Neutrophil (primary cell): ENCODE results near the gene CD99L2.

Experiments
- H3K27ac ChIP-seq: fragments of 200-600 bp; sonication (generic); 2 replicates; pipeline ENCODE4 v1.5.1; 2016; ENCODE audit warnings: mild to moderate bottlenecking, moderate library complexity
- H3K27me3 ChIP-seq: fragments of 200-600 bp; sonication (generic); 2 replicates; pipeline ENCODE4 v1.6.0; 2016; ENCODE audit warnings: mild to moderate bottlenecking
- H3K36me3 ChIP-seq: fragments of 200-600 bp; sonication (generic); 2 replicates; pipeline ENCODE4 v1.5.1; 2017
- H3K4me1 ChIP-seq, 2 experiments: fragments of 200-600 bp in 1 of 2; sonication (generic) in 1 of 2; 1 replicate in 1 of 2; 2 replicates in 1 of 2; pipeline versions ENCODE4 v1.5.1 to v1.6.1; 2013 to 2016; ENCODE audit warnings: low read depth in 1 of 2, low read length in 1 of 2, mild to moderate bottlenecking in 1 of 2, moderate library complexity in 1 of 2; ENCODE audit not compliant: control insufficient read depth in 1 of 2, insufficient read depth in 1 of 2
- H3K4me3 ChIP-seq, 2 experiments: fragments of 200-600 bp in 1 of 2; sonication (generic) in 1 of 2; 1 replicate in 1 of 2; 2 replicates in 1 of 2; pipeline ENCODE4 v1.5.1; 2013 to 2016; ENCODE audit warnings: low read depth in 1 of 2, low read length in 1 of 2, mild to moderate bottlenecking in 1 of 2, moderate library complexity in 1 of 2
- H3K9me3 ChIP-seq: fragments of 200-600 bp; sonication (generic); 2 replicates; pipeline ENCODE4 v1.5.1; 2016
- CTCF ChIP-seq: fragments of 200-600 bp; sonication (generic); IDR thresholded peaks from 2 replicates; pipeline ENCODE4 v1.5.1; 2016; ENCODE audit warnings: antibody characterized with exemption

Gene CD99L2

GRCh38 chrX:150813922-150814321 lies 84.5 kb downstream of the CD99L2 start:
- no peak for TF ChIP-seq CTCF
- Histone ChIP-seq H3K4me1 (no peaks in the 10 kb centered on the region), H3K4me3 (no peak overlapping the region), H3K27me3 (no peaks in the 10 kb centered on the region), H3K27ac (no peak overlapping the region), H3K36me3 (no peaks in the 10 kb centered on the region), H3K9me3 (no peaks in the 10 kb centered on the region)

DNA sequence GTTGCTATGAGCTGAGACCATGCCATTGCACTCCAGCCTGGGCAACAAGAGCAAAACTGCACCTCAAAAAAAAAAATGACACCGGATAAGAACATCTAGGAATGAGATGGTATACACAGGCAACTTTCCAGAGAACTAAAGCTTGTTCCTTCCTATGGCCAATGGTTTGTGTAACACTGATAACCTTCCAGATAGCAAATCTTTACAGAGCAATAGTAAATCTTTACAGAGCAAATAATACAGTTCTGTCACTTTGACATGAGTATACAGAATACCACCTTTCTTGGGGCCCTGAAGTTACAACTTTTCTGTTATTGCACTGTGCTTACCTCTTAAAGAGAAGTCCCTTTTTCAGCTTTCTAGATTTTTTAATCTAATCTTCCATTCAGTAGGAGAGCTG lies 91.6 kb downstream of the CD99L2 start:
- TF ChIP-seq CTCF = no peak
- Histone ChIP-seq H3K9me3 (no peaks in the 10 kb centered on the region), H3K4me3 (no peak overlapping the region), H3K27me3 (no peaks in the 10 kb centered on the region), H3K36me3 (no peaks in the 10 kb centered on the region), H3K4me1 (no peaks in the 10 kb centered on the region), H3K27ac (no peak overlapping the region)

GRCh38 chrX:150805736-150806135 lies 92.7 kb downstream of the CD99L2 start:
- H3K4me3 ChIP-seq = no peak overlapping the region
- no peaks in the 10 kb centered on the region for H3K36me3 ChIP-seq
- no peaks in the 10 kb centered on the region for H3K4me1 ChIP-seq
- no peaks in the 10 kb centered on the region for H3K27me3 ChIP-seq
- H3K9me3 ChIP-seq = no peaks in the 10 kb centered on the region
- no peak for TF ChIP-seq CTCF
- no peak overlapping the region for H3K27ac ChIP-seq

DNA sequence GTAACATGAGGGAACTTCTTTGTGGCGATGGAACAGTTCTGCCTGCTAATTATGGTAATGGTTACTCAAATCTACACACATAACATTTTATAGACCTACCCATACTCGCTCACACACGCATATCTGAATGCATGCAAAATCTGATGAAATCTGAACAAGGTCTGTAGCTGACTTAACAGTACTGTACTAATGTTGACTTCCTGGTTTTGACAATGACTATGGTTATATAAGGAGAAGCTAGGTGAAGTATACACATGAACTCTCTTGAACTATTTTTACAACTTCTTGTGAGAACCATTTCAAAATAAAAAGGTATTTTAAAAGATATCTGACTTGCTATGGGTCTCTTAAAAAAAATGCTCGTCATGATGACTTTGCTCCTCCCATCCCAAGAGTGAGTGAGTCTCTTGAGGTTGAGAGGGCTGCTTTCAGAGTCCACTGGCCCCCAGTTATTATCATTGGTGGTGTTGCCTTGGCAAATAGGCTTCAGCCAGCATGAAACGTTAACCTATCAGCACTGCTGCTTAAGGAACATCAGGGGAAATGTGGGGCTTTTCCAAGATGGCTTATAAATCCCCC lies 105.4 kb downstream of the CD99L2 start:
- Histone ChIP-seq H3K4me1 (no peaks in the 10 kb centered on the region), H3K27me3 (no peaks in the 10 kb centered on the region), H3K36me3 (no peaks in the 10 kb centered on the region), H3K4me3 (no peak overlapping the region), H3K27ac (no peak overlapping the region), H3K9me3 (no peaks in the 10 kb centered on the region)
- no peak for TF ChIP-seq CTCF

- H3K36me3 ChIP-seq = no peaks in the 10 kb centered on the region
- H3K27me3 ChIP-seq = no peaks in the 10 kb centered on the region
- no peaks in the 10 kb centered on the region for H3K4me1 ChIP-seq
- H3K27ac ChIP-seq = no peak overlapping the region
- TF ChIP-seq CTCF = no peak
- no peak overlapping the region for H3K4me3 ChIP-seq
- no peaks in the 10 kb centered on the region for H3K9me3 ChIP-seq
These were observed 108.4 kb downstream of the CD99L2 start for GRCh38 chrX:150790021-150790420.

DNA sequence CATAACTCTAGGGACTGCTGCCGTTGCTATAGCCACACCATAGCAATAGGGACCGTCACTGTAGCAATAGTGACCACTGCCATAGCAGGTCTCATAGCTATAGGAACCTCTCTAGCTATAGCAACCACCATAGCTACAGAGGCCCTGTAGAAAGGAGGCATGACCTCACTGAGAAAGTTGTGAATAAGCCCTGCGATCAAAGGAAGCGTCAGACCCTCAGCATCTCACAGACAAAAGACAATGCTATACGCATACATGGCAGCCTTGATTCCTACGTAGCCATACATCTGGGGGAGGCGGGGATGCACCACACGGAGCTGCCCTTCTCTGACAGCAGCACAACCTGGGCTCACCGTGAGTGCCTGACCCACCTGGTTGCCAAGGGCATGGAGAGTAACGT lies 116.8 kb downstream of the CD99L2 start:
- Histone ChIP-seq H3K9me3 (no peaks in the 10 kb centered on the region), H3K27me3 (no peaks in the 10 kb centered on the region), H3K27ac (no peak overlapping the region), H3K4me1 (no peaks in the 10 kb centered on the region), H3K36me3 (no peaks in the 10 kb centered on the region), H3K4me3 (no peak overlapping the region)
- no peak for TF ChIP-seq CTCF
